ENCODE data around the gene B3GALT4.
"Not testable (repeated sequence)": the region's sequence is repeated elsewhere in the genome, so short reads cannot be mapped to it uniquely, and the experiment has no call there.

B3GALT4 gene

DNA sequence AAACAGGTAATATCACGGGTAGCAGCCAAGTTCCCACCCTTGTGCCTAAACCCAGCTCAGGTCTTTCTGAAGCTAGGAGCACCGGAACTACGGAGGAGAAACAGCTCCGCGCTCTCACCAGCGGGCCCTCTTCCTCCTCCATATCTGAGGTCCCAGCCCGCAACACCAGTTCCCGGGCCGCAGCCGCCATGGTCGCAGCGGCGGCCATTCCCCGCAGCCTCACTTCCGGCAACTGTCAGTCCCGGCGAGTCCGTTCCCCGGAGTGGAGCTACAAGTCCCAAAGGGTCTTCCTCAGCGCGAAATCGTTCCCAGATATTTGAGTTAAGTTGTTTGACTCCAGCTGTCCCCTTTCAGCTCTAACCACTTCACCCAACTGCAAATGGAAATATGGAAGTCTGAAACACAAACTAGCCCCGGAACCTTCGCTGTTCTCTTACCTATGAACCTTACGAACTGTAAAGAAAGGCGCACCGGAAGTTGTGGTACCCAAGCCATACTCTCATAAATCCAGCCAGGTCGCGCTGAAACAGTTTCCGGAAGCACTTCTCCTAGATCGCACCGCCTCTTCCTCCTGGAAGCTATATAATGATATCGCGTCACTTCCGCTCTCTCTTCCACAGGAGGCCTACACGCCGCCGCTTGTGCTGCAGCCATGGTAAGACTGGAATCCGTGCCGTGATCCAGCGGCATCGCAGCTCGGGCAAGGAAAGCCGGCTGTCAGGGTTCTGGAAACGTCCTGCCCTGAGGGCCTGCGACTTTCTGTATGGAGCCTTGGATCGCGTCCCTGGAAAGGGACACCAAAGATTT is 5.3 kb upstream of the B3GALT4 start, which contains the start of the genes RPS18 and VPS52:
Gene RPS18, plus strand, starts transcription at position 608 of the 807 bp plus-strand sequence. Its CDS starts 45 bp downstream, at position 653.
Gene VPS52, minus strand, starts transcription at position 409 of the 807 bp plus-strand sequence. Its CDS starts 201 bp downstream, at position 208.
- TF ChIP-seq, protein P1, sequence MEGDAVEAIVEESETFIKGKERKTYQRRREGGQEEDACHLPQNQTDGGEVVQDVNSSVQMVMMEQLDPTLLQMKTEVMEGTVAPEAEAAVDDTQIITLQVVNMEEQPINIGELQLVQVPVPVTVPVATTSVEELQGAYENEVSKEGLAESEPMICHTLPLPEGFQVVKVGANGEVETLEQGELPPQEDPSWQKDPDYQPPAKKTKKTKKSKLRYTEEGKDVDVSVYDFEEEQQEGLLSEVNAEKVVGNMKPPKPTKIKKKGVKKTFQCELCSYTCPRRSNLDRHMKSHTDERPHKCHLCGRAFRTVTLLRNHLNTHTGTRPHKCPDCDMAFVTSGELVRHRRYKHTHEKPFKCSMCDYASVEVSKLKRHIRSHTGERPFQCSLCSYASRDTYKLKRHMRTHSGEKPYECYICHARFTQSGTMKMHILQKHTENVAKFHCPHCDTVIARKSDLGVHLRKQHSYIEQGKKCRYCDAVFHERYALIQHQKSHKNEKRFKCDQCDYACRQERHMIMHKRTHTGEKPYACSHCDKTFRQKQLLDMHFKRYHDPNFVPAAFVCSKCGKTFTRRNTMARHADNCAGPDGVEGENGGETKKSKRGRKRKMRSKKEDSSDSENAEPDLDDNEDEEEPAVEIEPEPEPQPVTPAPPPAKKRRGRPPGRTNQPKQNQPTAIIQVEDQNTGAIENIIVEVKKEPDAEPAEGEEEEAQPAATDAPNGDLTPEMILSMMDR (IDR thresholded peaks at IDR 0.05; ENCODE audit: insufficient read depth, missing control alignments), result no peak
- peak; percentile 71 for DNase-seq (ENCODE audit: insufficient read length, low spot score)
- no peak for FAIRE-seq

DNA sequence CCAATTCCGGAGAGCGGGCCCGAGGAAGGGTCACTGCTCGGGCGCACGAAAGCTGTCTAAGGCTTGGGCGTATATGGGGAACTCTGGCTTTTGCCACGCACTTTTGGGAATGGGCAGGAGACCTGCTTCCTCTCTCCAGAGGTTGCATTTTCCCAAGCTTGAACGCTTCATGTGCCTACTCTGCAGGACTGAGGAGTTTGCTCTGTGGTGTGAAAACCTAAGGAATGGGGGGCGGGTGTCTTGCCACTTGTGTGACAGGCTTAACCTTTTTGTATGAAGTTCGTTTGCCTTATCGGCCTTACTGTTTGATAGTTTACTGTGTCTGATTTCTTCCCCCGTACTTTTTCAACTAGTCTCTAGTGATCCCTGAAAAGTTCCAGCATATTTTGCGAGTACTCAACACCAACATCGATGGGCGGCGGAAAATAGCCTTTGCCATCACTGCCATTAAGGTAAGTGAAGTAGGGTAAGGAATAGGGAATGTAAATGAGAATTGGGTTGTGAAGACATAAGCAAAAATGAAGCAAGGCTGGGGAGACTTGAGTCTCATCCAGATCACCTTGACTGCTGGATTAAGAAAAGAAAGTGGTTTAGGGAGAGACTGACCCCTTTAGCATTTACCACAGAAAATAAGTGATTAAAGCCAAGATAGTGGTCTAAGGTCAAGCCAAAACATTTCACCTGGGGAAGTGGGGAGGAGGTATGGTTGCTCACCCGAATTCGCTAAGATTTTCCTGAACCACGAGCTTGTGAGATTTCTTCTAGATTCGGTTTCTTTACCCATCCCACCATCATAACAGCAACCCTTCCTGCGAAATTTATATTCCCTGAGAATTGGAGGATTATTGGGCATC is 4.4 kb upstream of the B3GALT4 start:
- no peak for DNase-seq (ENCODE audit: insufficient read length, low spot score)
- TF ChIP-seq, protein P1 (IDR thresholded peaks at IDR 0.05; ENCODE audit: insufficient read depth, missing control alignments), result no peak
- FAIRE-seq, result no peak

DNA sequence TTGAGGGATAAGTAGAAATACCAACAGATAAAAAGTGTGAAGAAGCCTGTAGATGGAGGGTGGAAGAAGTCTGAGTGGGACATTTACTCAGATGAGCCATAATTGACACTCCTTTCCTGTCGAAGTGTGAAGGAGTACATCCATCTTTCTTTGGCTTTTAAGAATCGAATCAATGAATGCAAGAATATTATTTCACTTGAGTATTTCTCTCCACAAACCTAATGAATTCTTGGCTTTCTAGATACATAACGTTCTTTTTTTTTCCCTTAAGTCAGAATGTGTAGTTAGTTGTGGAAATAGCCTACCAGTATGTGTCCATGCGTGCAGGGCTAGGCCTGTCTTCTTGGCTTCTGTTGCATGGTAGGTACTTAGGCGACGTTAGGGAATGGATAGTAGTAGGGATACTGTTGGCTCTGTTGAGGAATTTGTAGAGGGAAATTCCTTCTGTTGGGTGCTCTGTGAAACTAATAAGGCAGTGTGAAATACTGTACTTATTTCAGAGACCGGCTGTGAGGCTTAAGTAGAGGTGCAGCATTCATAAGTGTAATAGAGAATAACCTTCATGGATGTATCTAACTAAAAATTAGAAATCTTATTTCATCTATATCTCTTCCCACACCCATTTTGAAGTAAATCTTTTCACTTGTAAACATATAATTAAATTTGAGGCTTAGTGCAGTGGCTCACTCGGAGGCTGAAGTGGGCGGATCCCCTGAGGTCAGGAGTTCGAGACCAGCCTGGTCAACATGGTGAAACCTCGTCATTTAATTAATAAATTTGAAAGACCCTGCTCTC is 3.6 kb upstream of the B3GALT4 start:
- no peak for FAIRE-seq
- no peak for DNase-seq (ENCODE audit: insufficient read length, low spot score)
- TF ChIP-seq, protein P1 (IDR thresholded peaks at IDR 0.05; ENCODE audit: insufficient read depth, missing control alignments), result no peak

DNA sequence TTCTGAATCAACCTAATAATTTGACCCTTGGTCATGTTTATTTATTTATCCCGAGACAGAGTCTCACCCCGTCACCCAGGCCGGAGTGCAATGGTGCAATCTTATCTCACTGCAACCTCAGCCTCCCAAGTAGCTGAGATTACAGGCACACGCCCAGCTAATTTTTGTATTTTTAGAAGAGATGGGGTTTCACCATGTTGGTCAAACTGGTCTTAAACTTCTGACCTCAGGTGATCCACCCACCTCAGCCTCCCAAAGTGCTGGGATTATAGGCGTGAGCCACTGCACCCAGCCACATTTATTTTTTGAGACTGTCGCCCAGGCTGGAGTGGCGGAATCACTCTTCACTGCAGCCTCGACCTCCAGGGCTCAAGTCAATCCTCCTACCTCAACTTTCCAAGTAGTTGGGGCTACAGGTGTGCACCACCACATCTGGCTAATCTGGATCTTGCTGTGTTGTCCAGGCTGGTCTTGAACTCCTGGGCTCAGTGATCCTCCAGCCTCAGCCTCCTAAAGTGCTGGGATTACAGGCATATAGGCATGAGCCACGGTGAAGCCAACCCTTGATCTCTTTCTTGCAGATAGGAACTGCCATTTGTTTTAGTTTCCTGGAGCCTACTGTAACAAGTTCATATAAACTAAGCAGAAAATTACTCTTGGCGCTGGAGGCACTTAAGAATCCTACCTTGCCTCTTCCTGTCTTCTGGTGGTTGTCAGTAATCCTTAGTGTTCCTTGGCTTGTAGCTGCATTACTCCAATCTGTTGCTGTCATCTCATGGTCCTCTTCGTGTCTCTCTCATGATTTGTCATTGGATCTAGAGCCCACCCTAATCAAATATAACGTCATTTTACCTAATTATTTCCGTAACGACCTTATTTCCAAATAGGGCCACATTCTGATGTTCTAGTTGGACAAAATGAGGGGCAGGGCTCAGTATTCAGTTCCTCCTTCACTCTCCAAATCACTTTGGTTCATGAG is 2.7 kb upstream of the B3GALT4 start:
- FAIRE-seq (no peak), DNase-seq (ENCODE audit: insufficient read length, low spot score) (no peak)
- TF ChIP-seq, protein P1 (IDR thresholded peaks at IDR 0.05; ENCODE audit: insufficient read depth, missing control alignments), result no peak

DNA sequence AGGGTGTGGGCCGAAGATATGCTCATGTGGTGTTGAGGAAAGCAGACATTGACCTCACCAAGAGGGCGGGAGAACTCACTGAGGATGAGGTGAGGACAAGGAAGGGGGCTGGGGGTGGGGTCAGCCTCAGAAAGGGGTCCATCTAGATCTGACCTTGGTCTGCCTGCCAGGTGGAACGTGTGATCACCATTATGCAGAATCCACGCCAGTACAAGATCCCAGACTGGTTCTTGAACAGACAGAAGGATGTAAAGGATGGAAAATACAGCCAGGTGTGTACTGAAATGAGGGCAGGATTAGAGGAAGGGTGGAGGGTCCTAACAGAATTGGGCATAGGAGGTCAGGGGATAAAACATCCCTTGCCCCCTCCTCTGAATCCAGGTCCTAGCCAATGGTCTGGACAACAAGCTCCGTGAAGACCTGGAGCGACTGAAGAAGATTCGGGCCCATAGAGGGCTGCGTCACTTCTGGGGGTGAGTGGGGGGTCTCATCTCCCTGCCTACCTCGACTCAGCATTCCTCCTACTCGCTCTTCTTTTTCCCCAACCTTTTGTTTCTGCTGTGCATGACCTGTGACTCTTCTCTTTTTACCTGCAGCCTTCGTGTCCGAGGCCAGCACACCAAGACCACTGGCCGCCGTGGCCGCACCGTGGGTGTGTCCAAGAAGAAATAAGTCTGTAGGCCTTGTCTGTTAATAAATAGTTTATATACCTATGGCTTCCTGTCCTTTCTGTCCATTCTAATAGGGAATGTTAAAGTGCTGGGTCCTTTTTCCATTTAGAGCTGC is 935 bp upstream of the B3GALT4 start:
- not testable (repeated sequence) for FAIRE-seq; DNase-seq (ENCODE audit: insufficient read length, low spot score)

DNA sequence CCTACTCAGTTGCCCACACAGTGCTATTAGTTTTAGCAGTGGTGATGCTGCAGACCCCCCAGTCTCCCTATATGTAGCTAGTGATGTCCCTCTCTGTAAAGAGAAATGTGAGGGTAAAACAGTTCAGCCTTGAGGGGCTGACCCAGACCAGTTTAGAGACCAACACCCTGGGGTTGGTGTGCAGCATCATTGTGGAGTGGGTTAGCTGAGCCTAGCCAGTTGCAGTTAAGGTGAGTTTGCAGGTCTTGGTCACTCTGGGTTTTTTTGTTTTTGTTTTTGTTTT is 401 bp upstream of the B3GALT4 start:
- FAIRE-seq (no peak), DNase-seq (ENCODE audit: insufficient read length, low spot score) (no peak)
- TF ChIP-seq, protein P1 (IDR thresholded peaks at IDR 0.05; ENCODE audit: insufficient read depth, missing control alignments), result no peak

All from D721Med (cell line).